GM12801 (cell line): Measurements from ENCODE around the gene ORM2.

Source experiments
- CTCF ChIP-seq: IDR thresholded peaks from one replicate; pipeline ENCODE4 v1.5.1; 2011; ENCODE audit warnings: control low read depth; ENCODE audit not compliant: insufficient read length; ENCODE audit errors: extremely low read depth

Gene ORM2

GRCh38 chr9:114289106-114289505 lies 40.6 kb upstream of the ORM2 start:
- TF ChIP-seq CTCF = no peak

GRCh38 chr9:114289571-114290481 lies 39.8 kb upstream of the ORM2 start:
- TF ChIP-seq CTCF = no peak

GRCh38 chr9:114290561-114290986 lies 39.1 kb upstream of the ORM2 start:
- no peak for TF ChIP-seq CTCF

- no peak for TF ChIP-seq CTCF
Measured at GRCh38 chr9:114291064-114291474, 38.6 kb upstream of the ORM2 start.

- TF ChIP-seq CTCF = no peak
Measured at GRCh38 chr9:114291886-114292590, 37.6 kb upstream of the ORM2 start.

- TF ChIP-seq CTCF = no peak
Measured at GRCh38 chr9:114294664-114295063, 35.0 kb upstream of the ORM2 start.

- TF ChIP-seq CTCF = no peak
Measured at GRCh38 chr9:114296338-114296737, 33.3 kb upstream of the ORM2 start.
